Hematopoietic multipotent progenitor cell treated with erythropoietin and hydrocortisone succinate and interleukin-3 and kit ligand, for 15 days (in vitro differentiated cells): ENCODE measurements around the gene CUEDC2.
"Not testable (repeated sequence)": the region's sequence is repeated elsewhere in the genome, so short reads cannot be mapped to it uniquely, and the experiment has no call there.

Source experiments
- DNase-seq: peaks from one replicate; pipeline ENCODE4 v3.0.0-alpha.2; 2015; ENCODE audit warnings: low spot score

The CUEDC2 gene

GRCh38 chr10:102454662-102455487 lies 22.5 kb upstream of the CUEDC2 start:
- DNase-seq = not testable (repeated sequence)

- DNase-seq = no peak
Measured at GRCh38 chr10:102453502-102453901, 21.1 kb upstream of the CUEDC2 start.

- peak; percentile 34 for DNase-seq
Measured at GRCh38 chr10:102452672-102453340, 20.4 kb upstream of the CUEDC2 start.

GRCh38 chr10:102451105-102451969 lies 19.0 kb upstream of the CUEDC2 start, which contains the start of gene C10orf95:
TSS of gene C10orf95 (minus strand) at chr10:102451543. CDS start at chr10:102451093, 450 bp downstream.
- no peak for DNase-seq

- DNase-seq = peak; percentile 76
Measured at GRCh38 chr10:102450374-102451104, 18.2 kb upstream of the CUEDC2 start.

- no peak for DNase-seq
Measured at GRCh38 chr10:102450124-102450373, 17.7 kb upstream of the CUEDC2 start.

- peak; percentile 82 for DNase-seq
Measured at GRCh38 chr10:102449321-102450123, 17.1 kb upstream of the CUEDC2 start.

- no peak for DNase-seq
Measured at GRCh38 chr10:102444851-102445250, 12.5 kb upstream of the CUEDC2 start.

- no peak for DNase-seq
Measured at GRCh38 chr10:102438374-102438773, 6.0 kb upstream of the CUEDC2 start.

- no peak for DNase-seq
Measured at GRCh38 chr10:102437515-102437914, 5.1 kb upstream of the CUEDC2 start.

GRCh38 chr10:102436312-102436711 lies 3.9 kb upstream of the CUEDC2 start:
- DNase-seq = no peak

- no peak for DNase-seq
Measured at GRCh38 chr10:102435529-102436233, 3.3 kb upstream of the CUEDC2 start.

- no peak for DNase-seq
Measured at GRCh38 chr10:102435133-102435497, 2.7 kb upstream of the CUEDC2 start.

GRCh38 chr10:102434394-102435132 lies 2.2 kb upstream of the CUEDC2 start:
- DNase-seq = no peak

- DNase-seq = no peak
Measured at GRCh38 chr10:102433619-102434046, 1.3 kb upstream of the CUEDC2 start.

GRCh38 chr10:102431452-102432124 lies 786 bp downstream of the CUEDC2 start:
- DNase-seq = no peak

- no peak for DNase-seq
Measured at GRCh38 chr10:102429468-102429867, 2.9 kb downstream of the CUEDC2 start.

- DNase-seq = no peak
Measured at GRCh38 chr10:102426803-102427287, 5.5 kb downstream of the CUEDC2 start.

- no peak for DNase-seq
Measured at GRCh38 chr10:102425444-102425843, 6.9 kb downstream of the CUEDC2 start.
